Embryonic facial prominence (tissue), 1 donor: ENCODE data around the gene GPR150.
A peak's percentile ranks its signal among the peaks of the same experiment; 100 is the strongest.
"Not testable (repeated sequence)": the region's sequence is repeated elsewhere in the genome, so short reads cannot be mapped to it uniquely, and the experiment has no call there.

Experiments used
- DNase-seq: peaks from one replicate; pipeline ENCODE4 v3.0.0-alpha.2; 2016; ENCODE audit errors: extremely low spot score

GPR150 gene

DNA sequence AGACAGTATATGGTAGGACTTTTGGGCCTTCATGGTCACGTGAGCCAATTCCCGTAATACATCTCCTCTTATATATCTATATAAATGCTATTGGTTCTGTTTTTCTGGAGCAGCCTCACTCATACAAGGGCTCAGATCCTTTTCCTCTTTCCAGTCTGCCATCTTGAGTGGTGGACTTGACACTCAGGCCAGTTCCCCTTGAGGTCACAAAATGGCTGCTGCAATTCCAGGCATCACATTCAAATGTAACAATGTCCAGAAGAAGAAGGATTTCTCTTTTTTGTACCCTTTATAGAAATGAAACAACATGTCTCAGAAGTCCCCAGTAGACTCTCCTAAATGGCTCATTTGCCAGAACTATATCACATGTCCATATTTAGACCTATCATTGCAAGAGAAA, 4.5 kb downstream of the GPR150 start:
- no peak for DNase-seq

DNA sequence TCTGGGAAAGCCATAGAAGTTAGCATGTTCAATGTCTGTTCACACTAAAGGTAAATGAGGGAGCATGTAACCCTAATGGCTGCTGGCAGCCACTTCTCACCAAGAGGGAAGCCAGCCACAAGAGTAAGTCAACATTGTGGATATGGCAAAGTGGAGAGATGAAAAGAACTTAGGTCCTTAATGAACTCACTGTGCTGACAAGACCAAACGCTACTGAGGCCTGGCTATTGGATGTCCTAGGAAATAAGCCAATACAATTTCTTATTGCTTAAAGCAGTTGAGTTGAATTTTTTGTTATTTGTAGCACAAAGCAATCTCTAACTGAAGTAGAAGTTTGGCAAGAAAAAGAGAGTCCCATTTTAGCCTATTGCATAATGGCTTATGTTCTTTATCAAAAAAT, 6.8 kb downstream of the GPR150 start:
- no peak for DNase-seq

DNA sequence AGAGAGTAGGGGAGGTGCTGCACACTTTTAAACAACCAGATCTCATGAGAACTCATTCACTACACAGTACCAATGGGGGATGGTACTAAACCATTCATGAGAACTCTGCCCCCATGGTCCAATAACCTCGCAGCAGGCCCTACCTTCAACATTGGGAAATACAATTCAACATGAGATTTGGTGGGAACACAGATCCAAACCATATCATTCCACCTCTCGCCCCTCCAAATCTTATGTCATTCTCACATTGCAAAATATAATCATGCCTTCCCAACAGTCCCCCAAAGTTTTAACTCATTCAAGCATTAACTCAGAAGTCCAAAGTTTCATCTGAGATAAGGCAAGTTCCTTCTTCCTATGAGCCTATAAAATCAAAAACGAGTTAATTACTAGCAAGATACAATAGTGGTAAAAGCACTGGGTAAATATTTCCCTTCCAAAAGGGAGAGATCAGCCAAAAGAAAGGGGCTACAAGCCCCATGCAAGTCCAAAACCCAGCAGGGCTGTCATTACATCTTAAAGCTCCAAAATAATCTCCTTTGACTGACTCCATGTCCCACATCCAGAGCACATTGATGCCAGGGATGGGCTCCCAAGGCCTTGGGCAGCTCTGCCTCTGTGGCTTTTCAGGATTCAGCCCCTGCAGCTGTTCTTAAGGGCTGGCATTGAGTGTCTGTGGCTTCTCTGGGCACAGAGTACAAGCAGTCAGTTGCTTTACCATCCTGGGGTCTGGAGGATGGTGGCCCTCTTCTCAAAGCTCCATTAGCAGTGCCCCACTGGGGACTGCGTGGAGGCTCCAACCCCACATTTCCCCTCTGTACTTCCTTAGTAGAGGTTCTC, 8.3 kb downstream of the GPR150 start:
- no peak for DNase-seq

DNA sequence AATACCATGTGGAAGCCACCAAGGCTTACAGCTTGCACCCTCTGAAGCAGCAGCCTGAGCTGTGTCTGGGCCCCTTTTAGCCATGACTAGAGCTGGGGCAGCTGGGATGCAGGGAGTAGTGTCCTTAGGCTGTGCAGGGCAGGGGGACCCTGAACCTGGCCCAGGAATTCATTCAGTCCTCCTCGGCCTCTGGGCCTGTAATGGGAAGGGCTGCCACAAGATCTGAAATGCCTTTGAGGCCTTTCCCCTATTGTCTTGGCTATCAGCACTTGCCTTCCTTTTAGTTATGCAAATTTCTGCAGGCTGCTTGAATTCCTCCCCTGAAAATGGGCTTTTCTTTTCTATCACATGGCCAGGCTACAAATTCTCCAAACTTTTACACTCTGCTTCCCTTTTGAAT, 9.0 kb downstream of the GPR150 start:
- no peak for DNase-seq

DNA sequence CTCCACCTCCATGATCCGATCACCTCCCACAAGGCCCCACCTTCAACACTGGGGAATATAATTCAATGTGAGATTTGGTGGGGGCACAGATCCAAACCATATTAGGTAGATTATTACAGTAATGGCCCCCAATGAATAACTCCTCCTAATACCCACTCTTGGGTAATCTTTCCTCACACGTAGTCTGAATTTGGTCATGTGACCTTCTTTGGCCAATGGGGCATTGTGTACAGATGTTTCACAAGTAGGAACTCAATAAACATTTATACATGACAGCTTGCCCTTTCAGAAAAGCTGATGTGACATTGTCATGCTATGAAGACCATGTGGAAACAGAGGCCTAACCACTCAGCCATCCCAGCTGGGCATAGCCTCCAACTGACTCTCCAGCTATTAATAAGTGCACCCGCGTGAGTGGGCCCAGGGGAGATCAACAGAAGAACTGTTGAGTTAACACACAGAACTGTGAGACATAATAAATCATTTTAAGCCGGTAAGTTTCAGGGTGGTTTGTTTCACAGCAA, 10.6 kb downstream of the GPR150 start:
- no peak for DNase-seq

DNA sequence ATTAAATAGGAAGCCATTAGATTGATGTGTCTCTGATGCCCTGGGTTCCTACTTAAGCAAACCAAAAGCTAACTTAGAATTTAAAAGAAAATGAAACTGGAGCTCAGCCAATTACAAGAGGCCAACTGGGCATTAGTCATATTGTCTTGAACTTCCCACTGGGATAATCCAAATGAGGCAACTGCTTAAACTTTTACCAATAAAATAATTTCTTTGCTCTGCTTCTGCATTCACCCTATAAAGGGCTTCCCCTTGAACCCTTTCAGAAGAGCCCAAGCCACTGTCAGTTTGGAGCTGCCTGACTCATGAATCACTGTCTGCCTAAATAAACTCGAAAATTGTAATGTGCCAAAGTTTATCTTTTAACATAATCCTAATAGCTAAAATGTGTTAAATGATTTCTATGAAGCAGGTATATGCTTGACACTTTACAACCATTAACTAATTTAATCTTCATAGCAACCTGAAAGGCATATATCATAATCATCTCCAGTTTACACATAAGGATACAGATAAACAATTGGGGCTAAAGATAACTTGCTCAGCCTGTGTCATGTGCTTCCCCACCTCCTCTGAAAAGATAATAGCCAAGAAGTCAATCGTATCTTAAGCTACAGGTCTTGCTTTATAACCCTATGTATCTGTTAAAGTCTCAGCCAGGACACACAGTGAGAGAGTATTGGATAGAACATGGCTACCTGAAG, 11.5 kb downstream of the GPR150 start:
- DNase-seq, result no peak

DNA sequence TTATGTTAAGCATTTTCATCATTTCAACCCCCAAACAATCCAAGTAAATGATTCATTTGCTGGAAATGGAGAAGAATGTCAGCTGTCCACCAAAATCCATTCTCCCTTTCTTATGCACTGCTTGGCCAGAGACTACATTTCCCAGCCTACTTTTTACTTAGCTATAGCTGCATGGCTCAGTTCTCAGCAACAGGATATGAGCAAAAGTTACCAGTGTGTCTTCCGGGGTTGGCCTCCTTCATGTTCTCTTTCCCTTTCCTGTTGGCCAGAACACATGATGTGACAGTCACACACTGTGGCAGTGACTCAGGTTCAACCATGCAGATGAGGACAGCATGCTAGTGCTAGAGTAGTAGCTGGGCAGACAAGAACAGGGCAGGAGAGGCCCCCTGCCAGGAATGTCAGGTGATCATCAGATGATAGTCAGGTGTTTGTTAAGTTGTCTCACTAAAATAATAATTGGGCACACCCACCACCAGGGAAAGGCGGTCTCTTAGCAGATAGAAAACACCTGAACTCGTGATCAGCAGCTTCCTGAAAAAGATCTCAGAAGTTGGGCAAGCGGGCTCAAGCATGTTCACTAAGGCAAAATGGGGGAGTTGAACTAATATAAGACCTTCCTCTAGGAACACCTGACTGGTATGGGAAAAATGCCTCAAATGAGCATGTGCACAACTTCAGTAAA, 12.2 kb downstream of the GPR150 start:
- no peak for DNase-seq

DNA sequence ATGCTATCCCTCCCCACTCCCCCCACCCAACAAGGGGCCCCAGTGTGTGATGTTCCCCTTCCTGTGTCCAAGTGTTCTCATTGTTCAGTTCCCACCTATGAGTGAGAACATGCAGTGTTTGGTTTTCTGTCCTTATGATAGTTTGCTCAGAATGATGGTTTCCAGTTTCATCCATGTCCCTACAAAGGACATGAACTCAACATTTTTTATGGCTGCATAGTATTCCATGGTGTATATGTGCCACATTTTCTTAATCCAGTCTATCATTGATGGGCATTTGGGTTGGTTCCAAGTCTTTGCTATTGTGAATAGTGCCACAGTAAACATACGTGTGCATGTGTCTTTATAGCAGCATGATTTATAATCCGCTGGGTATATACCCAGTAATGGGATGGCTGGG, 13.1 kb downstream of the GPR150 start:
- DNase-seq, result not testable (repeated sequence)

DNA sequence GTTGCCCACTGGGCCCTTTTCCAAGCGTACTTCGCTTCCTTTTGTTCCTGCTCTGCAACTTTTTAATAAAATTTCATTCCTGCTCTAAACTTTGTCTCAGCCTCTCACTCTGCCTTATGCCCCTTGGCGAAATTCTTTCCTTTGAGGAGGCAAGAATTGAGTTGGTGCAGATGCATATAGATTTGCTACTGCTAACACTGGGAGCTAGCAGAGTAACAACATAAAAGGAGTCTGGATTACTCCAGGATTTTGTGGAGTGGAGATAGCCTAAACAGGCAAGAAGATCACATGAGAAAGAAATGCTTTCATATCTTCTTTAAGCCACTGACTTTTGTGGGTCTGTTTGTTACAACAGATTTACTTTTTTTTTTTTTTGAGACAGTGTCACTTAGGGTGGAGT, 13.8 kb downstream of the GPR150 start:
- DNase-seq, result no peak

DNA sequence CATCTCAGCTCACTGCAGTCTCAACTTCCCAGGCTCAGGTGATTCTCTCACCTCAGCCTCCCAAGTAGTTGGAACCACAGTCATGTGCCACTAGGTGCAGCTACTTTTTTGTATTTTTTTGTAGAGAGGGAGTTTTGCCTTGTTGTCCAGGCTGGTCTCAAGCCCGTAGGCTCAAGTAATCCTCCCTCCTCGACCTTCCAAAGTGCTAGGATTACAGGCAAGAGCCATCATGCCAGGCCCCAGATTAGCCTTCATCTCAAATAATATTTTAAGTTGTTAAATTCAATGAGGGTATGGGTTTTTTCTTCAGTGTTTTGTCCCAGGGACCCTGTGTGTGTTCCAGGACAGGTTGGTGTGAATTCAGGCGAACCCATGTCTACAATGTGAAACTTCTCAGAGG, 14.2 kb downstream of the GPR150 start:
- no peak for DNase-seq

DNA sequence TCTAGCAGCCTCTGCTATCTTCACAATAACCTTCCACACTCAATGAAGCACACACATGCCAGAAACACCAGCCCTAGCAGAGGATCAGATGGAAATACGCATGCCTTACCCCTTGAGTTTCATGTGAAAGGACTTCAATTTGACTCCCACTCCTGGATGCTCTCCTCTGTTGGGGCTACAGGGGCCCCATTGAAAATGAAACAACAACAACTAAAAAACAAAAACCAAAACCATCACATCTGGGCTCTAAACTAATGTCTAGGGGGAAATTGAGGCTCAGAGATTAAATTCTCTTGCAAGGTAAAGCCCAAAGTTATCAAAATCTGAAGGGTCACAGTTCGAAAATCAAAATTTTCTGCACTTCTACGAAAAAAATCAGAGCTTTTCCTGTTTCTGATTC, 18.7 kb downstream of the GPR150 start:
- DNase-seq, result no peak

DNA sequence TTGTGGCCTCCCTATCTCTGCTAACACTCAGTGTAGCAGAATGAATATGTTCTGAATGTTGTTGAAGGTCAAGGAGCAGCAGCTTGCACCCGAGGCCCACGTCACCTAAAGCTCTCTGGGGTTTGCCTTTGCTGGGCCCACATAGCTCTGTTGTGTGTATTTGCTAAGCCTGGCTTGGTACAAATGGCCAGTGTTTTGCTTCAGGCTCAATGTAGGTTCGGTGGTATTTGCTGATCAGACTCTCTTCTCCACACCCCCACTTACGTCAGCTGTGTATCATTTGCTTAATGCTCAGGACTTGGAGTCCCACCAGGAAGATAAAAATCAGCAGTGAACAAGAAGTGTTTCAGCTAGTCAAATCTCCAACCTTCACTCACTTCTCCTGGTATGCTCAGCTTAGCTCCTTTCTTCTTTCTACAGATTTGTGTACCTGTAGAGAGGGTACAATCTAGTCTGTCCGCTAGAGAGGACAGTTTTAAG, 21.9 kb downstream of the GPR150 start:
- DNase-seq, result no peak

DNA sequence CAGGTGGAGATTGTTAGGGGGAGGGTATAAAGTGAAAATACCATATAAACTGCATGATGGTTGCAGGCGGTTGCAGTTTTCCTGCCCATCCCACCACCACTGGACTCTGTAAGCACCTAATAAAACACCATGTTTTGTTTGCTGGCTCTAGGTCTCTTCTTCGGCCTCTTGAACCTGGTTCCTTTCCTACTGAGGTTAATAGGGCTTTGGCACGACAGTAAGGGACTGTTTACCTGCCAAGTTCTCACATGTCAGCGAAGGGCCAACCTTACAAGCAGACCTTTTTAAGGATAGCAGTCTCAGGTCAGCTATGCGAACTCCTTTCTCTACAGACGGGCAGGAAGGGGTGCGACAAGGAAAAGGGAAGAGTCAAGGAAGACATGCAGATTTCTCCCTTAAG, 23.3 kb downstream of the GPR150 start:
- DNase-seq, result no peak

DNA sequence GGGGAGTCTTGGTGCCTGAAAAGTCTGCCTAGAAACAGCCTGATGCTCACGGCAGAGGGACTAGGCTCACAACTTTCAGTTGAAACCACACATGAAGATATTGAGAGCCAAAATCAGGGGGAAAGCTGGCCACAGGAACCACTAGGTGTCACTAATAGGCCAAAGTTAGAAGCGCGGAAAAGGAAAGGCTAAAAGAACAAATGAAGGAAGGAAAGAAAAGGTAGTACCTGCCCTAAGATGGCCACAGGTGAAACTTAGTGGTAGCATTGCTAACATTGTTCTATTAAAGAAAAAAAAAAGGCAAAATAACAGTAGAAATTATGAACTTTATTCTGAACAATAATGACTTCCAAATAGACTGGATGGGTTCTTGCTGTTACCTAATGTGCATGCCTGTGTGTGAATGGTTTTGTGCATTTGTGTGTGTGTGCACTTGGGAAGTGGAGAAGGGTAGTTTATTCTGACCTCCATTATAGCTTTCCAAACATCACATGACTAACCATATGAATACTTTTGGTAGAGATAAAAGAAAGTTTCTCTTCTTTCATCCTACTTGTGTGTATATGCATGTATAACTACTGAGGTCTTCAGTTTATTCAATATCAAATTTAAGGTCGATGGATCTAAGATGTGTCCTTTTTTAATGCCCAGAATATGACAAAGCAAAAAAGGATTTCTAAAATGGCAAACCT, 24.6 kb downstream of the GPR150 start:
- DNase-seq, result peak; percentile 39

DNA sequence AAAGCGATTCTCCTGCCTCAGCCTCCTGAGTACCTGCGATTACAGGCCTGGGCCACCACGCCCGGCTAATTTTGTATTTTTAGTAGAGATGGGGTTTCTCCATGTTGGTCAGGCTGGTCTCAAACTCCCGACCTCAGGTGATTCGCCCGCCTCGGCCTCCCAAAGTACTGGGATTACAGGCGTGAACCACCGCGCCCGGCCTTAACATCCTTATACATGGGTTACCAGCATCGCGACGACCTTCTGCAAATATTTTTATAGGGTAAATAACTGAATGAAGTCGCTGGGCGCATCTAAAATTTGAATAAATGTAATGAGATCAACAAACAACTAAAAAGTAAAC, 26.3 kb downstream of the GPR150 start:
- DNase-seq, result not testable (repeated sequence)

DNA sequence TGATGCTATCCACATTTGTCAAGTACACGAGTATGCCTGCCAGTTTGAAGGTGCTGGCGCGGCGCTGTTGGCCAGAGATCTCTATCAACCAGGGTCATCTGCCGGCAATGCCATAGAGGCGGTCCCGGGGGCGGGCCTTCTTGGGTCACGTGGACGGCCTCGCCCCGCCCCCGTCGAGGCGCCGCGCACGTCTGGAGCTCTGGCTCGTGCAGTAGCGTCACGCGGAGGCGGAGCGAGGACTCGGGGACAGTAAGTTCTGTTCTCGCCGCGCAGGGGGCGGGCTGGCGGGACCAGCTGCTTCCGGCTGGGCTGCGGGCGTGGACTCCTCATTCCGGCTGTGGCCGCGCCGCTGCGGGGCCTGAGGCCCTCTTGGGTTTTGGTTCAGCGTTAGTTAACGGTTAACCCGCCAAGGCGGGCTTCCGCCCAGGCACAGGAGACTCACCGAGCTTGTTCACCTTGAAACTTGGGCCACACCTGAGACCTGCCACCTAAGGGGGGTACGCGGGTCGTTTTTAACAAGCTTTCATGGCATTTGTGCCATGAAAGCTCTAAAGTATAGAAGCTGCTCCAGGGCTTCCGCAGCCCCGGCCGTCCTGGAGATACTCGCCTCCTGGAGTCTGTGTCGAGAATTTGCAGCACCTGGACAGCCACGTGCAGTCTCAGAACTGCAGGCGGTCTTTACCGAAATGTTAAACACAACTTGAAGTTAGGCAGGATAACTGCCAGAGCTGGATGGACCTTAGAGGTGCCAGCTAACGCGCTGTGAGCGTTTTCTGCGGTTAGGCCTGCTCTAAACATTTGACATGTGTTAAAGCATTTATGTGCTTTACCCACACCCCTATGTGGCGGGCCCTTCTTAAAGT, 26.9 kb downstream of the GPR150 start, which contains the start of gene RFESD:
Gene RFESD, plus strand, starts transcription at position 209 of the 863 bp plus-strand sequence. CDS start 5,495 bp downstream, outside the sequence.
- DNase-seq, result peak; percentile 88

DNA sequence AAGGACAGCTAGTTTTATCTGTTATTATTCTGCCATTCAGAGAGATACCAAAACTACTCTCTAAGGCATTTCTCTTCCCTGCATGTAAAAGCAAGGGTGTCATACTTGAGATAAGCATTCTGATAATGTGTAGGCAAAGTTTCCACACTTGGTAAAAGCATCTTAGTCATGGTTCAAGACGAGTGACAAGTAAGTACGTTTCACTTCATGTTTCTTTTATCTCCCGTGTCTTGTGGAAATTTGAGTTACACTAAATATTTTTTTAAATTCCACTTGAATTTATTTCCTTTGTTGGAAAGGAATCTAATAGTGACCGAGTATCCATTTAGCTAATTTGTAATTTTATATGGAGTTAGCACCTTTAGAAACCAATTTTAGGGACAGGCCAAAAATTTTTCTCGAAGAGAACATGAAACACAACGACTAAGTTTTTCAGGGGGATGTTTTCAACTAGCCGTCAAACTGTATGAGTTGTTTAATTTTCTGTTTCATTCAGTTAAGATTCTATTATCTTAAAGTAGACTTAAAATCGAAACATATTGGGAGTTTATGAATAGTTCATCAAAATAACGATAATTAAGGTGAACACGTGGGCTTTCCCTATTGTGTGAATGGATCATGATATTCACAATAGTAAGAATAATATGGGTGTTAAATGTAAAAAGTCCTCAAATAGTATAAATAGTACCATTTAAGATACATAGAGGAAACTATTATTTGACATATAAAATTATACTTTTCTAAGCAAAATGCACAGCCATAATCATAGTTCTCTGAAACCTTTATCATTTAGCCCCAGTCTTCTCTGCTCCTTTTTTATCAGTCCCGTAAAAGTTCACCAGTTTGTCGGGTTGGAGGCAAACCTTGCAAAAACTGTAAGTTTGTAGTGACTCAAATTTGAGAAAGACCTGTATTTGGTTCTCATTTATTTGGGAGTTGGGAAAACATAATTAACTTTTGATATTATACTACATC, 28.3 kb downstream of the GPR150 start:
- DNase-seq, result no peak

DNA sequence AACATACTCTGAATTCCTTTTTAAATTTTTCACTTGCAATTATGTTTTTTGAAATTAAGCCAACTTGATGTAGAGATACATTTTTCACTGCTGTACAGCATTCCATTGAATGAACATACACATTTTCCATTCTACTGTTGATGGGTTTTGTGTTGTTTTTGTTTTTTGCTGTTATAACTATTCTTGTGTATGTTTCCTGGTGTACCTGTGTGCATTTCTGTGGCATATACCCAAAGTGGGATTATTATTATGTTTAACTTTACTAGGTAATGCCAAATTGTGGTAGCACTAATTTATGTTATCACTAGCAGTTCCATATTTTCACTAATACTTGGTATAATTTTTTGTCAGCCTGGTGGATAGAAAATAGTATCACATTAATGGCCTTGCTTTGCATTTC, 29.4 kb downstream of the GPR150 start:
- no peak for DNase-seq

DNA sequence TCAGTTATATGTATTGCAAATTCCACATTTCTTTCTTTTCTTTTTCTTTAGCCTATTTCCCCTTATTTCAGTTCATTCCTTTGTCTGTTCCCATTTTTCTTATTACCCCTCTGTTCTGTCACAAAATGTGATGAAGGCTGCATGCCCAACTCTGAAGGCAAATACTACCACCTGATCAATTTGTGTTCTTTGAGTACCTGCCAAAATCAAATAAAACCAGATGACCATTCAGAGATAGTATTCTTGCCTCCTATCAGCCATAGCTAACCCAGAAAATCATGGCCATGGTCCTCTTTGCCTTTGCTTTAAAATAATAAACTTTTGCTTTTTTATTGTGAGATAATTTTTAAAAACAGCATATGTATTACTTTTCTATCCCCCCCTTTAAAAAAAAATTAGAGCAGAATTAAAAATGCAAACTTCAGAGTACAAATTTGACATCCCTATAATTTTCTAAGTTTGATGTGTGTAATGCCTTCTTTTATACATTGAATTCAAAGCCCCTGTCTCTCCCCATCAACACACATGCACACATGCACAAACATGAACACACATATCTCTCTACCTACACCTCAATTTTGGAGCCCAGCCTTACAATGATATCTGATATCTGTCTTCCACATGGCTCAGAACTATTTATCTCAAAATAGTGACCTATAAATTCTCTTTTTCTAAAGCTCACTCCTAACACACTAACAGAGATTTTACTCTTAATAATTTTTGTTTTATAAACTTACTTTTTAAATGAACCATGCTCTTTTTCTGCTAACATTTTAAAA, 30.1 kb downstream of the GPR150 start:
- DNase-seq, result no peak
